Measurements from ENCODE around the gene CDK17.

The CDK17 gene

DNA sequence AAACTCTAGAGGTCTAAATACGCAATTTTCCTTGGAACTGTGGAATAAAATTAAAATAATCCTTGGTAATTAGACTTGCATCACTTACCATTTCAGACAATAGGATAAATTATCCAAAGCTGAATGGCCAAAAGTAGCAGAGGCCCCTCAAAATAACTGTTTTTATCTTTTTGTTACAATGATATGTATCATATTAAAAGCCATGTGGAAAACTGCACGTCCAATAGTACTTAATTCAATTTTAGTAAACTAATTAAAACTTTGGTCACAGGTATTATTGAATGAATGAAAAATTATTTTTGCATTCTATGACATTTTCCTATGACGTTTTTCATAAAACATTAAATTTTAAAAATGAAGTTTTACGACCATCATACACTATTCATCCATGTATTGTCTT lies 98.5 kb downstream of the CDK17 start:
- in situ Hi-C loops (cut with MboI; ENCODE audit: low pct_unique_long_range_greater_than_20kb, low sequenced_read_pairs), result no loop called here

DNA sequence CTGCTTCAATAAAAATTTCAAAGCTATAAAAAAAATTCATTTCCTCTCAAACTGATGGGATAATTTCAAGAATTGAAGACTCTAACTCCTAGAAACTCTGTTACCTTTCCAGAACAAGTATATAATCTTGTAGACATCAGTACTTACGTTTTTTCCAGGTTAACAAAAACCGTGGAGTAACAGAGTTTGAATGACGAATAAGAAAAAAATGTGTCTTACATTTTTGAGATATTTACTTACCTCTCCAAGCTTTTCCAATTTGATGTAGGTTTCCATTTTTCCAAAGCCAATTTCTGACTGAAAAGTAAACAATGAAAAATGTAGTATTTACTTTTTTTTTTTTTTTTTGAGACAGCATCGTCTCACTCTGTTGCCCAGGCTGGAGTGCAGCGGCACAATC lies 100.2 kb downstream of the CDK17 start:
- in situ Hi-C loops (cut with MboI; ENCODE audit: low pct_unique_long_range_greater_than_20kb, low sequenced_read_pairs), result no loop called here
- no peak for DNase-seq

More for the DNA sequence above, 98.5 kb downstream of the CDK17 start:
- DNase-seq, result no peak

DNA sequence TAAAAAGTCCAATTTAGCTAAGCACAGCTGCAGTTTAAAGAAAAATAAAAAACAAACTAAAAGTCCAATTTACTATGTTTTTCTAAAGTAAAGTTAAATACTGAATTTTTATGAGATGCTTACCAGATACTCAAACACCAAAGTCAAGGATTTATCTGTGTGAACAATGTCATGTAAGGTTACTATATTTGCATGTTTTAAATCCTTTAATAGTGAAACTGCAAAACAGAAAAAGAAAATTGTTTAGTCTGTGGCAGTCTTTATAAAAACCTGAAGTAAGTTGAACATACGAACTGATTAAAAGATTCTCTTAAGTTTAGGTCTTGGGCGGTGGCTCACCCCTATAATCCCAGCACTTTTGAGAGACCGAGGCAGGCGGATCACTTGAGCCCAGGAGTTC lies 102.7 kb downstream of the CDK17 start:
- in situ Hi-C loops (cut with MboI; ENCODE audit: low pct_unique_long_range_greater_than_20kb, low sequenced_read_pairs), result no loop called here
- no peak for DNase-seq

DNA sequence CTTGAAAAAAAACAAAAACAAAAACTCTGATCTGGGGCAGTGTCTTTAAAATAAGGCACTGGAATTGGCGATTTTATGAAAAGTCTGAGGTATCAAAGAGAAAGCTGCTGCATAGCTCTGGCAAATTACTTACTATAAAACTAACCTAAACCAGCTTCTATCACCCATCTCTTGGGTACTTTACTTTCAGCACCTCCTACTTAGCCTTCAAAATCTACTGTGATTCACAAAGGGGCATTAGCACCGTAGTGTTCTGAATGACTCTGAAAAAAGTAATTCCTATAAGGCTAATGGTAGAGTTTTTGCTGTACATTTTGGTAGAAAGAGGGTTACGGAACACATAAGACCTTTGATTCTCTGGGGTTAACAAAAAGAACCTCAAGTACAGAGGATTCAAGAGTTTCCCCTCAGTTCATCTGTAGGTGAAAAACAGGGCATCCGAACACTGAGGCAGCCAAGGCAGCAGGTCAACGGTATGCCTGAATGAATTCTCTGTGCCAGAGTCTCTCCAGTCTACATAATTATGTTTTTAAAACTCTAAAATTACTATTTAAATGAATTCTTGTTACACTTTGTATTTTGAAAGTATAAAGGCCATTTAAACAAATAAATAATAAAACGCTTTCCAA lies 104.6 kb downstream of the CDK17 start:
- no peak for DNase-seq
- in situ Hi-C loops (cut with MboI; ENCODE audit: low pct_unique_long_range_greater_than_20kb, low sequenced_read_pairs), result no loop called here

DNA sequence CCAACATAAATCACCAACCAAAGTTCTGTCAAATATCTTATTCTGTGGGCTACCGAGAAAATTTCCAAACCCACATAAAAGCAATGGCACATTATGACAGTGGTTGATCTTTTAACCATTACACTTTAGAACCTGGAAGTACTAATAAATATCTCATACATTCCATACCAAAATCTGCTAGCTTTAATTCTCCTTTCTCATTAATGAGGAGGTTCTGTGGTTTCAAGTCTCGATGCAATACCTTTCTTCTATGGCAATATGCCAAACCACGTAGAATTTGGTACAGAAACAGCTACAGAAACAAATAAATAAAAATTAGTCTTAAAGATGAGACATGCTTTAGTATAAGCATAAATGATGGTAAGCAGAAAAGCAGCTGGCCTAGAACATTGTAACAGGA lies 105.4 kb downstream of the CDK17 start:
- in situ Hi-C loops (cut with MboI; ENCODE audit: low pct_unique_long_range_greater_than_20kb, low sequenced_read_pairs), result no loop called here
- peak; percentile 12 for DNase-seq

DNA sequence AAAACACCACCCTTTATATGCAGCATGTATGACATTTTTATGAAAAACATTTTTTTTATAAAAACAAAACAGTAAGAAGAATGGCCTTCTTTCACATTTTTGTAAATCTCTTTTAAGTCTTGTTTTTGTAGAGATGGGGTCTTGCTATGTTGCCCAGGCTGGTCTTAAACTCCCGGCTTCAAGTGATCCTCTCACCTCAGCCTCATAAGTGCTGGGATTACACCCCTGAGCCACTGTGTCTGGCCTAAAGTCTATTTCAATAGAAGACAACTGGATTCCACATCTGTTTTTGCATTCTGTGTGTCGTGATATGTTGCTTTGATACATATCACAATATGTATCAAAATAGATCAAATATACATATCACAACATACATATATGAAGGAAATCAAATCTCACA lies 107.1 kb downstream of the CDK17 start:
- in situ Hi-C loops (cut with MboI; ENCODE audit: low pct_unique_long_range_greater_than_20kb, low sequenced_read_pairs), result no loop called here
- DNase-seq, result no peak

DNA sequence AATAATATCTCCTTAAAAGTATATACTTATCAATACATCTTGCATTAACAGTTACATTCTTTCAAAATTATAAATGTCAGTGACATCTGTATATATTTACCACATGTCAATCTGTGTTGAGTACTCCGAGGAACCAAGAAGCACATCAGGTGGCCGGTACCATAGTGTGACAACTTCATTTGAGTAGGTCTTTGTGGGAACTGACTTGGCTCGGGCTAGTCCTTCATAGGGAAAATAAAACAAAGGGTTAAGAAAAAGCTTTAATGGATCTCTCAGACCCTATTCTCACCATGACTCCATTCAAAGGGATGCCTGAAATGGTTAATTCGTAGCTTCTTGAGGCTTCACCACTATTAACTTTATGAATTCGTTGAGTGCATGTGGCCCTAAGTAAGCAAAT lies 111.2 kb downstream of the CDK17 start:
- in situ Hi-C loops (cut with MboI; ENCODE audit: low pct_unique_long_range_greater_than_20kb, low sequenced_read_pairs), result no loop called here
- no peak for DNase-seq

DNA sequence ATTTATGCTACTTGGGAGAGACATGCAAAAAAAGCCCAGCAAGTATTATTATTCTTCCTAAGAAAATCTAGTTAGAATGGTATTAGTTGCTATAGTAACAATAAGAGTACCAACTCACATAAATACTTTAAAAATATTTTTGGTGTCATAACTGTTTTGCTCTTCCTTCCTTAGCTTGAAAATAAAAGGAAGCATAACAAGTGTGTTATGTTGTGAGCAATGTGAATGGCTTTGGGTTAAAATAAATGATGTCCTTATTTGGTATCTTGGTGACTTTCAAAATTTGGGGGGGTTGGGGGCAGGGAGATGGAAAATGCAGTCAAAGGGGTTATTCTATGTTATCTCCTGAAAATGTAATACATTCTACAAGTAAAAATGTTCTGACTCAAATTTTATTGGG lies 115.1 kb downstream of the CDK17 start:
- DNase-seq, result no peak

DNA sequence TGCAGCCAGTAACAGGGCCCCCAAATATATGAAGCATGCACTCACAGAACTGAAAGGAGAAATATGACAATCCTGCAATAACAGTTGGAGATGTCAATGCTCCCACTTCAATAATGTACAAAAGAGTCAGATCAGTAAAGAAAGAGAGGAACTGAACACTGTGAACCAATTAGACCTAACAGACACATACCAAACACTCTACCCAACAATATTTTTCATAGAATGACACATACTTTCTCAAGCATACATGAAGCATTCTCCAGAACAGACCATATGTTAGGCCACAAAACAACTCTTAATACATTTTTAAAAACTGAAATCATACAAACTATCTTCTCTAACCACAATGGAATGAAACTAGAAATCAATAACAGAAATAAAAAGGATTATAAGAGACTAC lies 125.9 kb downstream of the CDK17 start:
- DNase-seq, result no peak
- in situ Hi-C loops (cut with MboI; ENCODE audit: low pct_unique_long_range_greater_than_20kb, low sequenced_read_pairs), result no loop called here

More for the DNA sequence above, 115.1 kb downstream of the CDK17 start:
- in situ Hi-C loops (cut with MboI; ENCODE audit: low pct_unique_long_range_greater_than_20kb, low sequenced_read_pairs), result no loop called here

DNA sequence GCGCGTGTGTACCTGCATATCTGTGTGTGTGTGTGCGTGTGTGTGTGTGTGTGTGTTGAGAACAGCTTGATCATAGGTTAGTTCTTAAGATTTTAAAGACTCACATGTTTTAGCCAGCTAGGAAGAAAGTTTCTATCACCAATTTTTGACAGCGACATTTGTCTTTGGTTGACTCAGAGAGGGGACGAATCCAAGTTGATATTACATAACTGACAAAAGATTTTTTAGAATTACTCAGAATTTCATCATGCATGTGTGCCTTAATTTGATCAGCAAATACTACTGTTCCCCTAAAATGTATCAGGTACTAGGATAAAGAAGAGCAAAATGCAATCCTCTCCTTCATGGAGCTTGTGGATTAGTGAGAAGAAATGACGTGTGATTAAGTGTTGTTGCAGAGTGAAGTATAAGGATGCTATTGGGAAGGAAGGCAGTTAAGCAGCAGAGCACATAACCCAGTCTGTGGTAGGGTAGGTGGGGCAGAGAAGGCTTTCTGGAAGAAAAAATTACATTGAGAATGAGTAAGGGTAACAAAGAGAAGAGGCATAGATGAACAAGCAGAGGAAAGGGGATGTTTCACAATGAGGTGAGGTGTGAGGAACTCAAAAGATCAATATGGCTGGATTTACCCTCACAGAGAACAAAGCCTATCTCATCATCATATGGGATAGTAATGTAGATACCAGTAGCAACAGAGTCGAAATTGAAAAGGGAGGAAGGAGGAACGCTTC lies 128.6 kb downstream of the CDK17 start:
- in situ Hi-C loops (cut with MboI; ENCODE audit: low pct_unique_long_range_greater_than_20kb, low sequenced_read_pairs), result no loop called here
- DNase-seq, result no peak

DNA sequence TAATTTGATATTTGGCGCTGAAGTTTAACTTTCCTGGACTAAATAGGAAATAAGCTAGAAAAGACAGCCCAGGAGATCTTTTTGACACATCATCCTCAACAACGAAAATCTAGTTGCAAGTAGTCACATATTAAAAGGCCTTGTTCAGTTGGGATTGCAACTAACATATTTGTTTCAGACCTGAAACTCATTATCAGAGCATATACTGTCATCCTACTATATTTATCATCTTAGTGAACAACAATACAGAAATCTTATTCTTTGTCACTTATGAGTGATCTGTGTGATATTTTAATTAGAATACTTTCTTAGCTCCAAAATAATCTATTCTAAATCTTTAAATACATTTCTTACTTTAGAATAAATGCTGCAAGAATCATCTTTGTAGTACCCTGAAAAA lies 134.0 kb downstream of the CDK17 start:
- in situ Hi-C loops (cut with MboI; ENCODE audit: low pct_unique_long_range_greater_than_20kb, low sequenced_read_pairs), result no loop called here
- no peak for DNase-seq

DNA sequence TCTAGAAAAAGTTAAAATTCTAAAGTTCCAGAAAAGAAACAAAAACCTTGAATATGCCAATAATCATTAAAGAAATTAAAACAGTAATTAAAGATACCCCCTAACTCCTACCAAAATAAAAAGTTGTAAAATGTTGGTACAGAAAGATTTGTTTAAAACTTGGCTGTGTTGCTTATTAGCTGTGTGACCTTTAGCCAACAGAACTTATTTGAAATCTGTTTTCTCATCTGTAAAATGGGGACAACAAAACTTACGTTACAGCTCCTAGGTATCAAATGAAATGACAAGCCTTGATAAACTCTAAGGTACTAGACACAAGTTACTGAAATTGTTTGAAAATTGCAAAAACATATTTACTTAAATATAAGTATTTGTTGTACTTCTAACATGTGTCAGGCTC lies 134.4 kb downstream of the CDK17 start:
- no peak for DNase-seq
- in situ Hi-C loops (cut with MboI; ENCODE audit: low pct_unique_long_range_greater_than_20kb, low sequenced_read_pairs), result no loop called here

DNA sequence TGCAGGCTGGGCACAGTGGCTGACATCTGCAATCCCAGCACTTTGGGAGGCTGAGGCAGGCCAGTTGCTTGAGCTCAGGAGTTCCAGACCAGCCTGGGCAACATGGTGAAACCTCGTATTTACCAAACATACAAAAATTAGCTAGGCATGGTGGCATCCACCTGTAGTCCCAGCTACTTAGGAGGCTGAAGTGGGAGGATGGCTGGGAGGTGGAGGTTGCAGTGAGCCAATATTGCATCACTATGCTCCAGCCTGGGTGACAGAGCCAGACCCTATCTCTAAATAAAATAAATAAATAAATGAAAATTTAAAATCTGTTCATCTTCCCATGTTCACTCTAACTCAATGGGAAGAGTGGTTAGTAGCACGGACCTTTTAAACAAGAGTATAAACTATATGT lies 134.8 kb downstream of the CDK17 start:
- in situ Hi-C loops (cut with MboI; ENCODE audit: low pct_unique_long_range_greater_than_20kb, low sequenced_read_pairs), result no loop called here

DNA sequence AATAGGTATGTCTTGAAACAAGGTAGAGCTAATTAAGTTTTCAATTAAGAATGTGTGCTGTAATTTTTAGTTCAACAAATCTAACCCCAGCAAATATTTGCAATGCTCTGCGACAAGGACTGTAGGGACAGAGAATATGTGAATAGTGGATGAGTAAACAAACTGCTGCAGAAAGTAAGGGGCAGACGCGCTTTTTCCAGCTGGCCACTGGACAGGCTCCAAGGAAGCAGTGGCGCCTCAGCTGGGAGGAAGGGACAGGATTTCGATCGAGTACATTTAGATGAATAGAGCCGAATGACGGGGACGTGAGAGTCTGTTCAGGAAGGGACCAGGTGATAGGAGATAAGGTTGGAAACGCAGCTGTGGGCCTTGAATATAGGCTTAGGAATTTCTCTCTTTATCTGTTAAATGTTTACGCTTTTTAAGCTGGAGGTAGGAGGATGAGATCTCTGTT lies 136.8 kb downstream of the CDK17 start:
- no peak for DNase-seq
- in situ Hi-C loops (cut with MboI; ENCODE audit: low pct_unique_long_range_greater_than_20kb, low sequenced_read_pairs), result no loop called here

More for the DNA sequence above, 134.8 kb downstream of the CDK17 start:
- DNase-seq, result no peak

DNA sequence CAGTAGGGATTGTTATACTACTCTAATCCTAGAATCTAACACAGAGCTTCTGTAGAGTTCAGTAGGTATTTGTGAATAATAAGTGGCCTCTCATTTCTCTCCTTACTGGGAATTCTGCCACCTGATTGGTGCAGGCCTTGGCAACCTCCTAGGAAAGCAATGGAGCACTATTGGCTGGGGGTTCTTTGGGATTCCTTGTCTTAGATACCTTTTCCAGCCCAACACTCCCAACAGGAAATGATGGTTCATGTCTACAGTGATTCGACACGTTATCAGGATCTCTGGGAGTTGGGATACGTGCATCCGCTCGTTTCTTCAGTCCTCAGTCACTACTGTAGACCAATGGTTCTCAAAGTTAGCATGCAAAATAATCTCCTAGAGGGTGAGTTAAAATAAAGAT lies 138.7 kb downstream of the CDK17 start:
- no peak for DNase-seq
- in situ Hi-C loops (cut with MboI; ENCODE audit: low pct_unique_long_range_greater_than_20kb, low sequenced_read_pairs), result no loop called here

DNA sequence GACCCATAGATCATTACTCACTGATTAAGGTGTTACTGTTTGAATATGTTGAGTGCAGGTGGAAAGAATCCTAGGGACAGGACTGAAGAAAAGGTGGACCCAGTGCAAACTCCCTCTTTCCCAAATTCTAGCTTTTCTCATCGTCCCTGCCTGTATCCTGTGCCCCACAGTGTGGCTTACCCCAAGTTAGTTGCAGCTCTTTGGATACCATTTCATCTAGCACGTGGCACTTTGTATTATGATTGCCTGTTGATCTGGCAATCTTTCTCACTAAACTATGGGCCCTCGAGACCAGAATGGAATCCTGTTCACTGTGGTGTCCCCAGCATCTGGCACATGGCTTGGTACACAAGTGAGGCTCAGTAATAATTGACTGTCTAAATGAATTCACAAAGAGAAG lies 139.6 kb downstream of the CDK17 start:
- in situ Hi-C loops (cut with MboI; ENCODE audit: low pct_unique_long_range_greater_than_20kb, low sequenced_read_pairs), result no loop called here
- no peak for DNase-seq

DNA sequence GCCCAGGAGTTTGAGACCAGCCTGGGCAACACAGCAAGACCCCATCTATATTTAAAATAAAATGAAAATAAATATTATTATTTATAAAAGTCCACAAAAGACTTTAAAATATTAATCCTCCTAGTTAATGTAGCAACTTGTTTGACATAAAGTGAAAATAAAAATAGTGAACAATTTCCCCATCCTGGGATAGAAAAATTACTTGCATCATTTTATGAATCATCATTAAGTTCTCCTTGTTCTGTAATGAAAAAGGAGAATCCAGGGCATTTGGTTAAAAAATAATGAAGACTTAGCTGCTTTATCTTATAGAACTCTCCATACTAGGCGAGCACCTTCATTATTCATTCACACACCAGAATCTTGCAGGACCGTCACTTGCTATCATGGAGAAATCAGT lies 140.0 kb downstream of the CDK17 start:
- in situ Hi-C loops (cut with MboI; ENCODE audit: low pct_unique_long_range_greater_than_20kb, low sequenced_read_pairs), result no loop called here
- DNase-seq, result no peak

DNA sequence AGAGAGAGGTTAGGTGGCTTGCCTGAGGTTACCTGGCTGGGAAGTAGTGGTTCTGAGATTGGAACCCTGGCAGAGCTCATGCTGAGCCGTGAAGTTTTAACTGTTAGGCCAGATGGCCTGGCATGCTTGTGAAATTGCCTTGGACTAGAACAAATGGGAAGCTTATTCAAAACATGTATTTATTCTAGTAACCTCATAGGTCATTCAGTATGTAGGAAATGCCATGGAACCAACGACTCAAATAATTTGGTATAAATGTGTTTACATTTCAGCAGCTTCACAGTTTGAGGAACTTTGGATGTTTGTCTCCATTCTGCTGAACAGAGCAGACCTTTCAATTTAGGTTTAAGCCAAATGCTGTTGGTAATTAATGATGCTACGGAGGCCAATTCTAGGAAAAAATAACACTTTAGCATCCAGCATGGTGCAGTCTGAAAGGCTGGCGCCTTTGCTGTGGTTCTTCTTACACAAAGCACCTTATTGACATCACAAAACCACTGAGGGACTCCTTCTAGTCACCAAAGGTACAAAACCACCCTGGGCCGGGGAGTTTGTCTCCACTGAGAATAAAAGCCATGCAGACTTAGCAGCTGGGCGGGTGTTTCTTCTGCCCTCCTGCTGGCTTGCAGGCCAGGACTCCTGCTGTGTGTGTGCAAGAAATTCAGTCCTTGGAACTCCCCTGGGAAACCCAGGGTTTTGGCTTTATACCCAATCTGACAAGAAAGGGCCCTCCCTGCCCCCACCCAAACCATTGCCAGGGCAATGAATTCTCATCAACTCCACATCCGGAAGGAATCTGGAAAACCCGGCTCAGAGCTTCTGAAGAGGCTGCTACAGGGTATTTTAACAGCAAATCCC lies 141.9 kb downstream of the CDK17 start:
- in situ Hi-C loops (cut with MboI; ENCODE audit: low pct_unique_long_range_greater_than_20kb, low sequenced_read_pairs), result no loop called here
- no peak for DNase-seq

DNA sequence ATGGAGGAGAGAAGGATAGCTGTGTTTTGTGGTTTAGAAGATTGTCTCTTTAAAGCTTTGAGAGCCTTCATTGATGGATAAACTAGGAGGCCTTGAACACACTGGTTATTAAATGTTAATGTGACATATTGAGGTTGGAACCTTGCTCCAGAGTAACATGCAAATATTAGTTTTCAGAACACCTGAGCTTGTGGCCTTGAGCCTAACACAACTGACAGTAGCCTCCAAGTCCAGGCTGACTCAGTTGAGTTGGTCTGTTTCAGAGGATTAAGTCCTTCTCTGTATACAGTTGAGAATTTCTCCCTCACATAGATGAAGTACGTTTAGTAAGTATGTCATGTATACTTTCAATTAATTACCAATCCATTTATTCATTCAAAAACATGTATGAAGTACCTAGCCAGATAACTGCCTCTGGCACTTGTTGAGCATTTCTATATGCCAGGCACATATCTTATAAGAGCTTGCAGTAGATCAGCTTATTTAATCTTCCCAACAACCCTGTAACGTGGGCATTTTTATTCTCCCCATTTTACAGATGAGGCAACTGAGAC lies 142.6 kb downstream of the CDK17 start:
- in situ Hi-C loops (cut with MboI; ENCODE audit: low pct_unique_long_range_greater_than_20kb, low sequenced_read_pairs), result no loop called here
- no peak for DNase-seq

Data from KBM-7 (cell line).